GM15510 (cell line): ENCODE data around the gene L1TD1.

Experiments
- POLR2A ChIP-seq: IDR thresholded peaks from 3 replicates; pipeline ENCODE4 v1.6.1; 2011; ENCODE audit warnings: borderline replicate concordance; ENCODE audit not compliant: insufficient read length; ENCODE audit errors: extremely low read depth

The L1TD1 gene

GRCh38 chr1:62228136-62228882 is 33.7 kb downstream of the L1TD1 start:
- TF ChIP-seq POLR2A: no peak

GRCh38 chr1:62228883-62229187 is 34.2 kb downstream of the L1TD1 start:
- no peak for TF ChIP-seq POLR2A

GRCh38 chr1:62229468-62229867 is 34.8 kb downstream of the L1TD1 start:
- TF ChIP-seq POLR2A: no peak

GRCh38 chr1:62229932-62230331 is 35.3 kb downstream of the L1TD1 start:
- TF ChIP-seq POLR2A: no peak

GRCh38 chr1:62230718-62231117 is 36.1 kb downstream of the L1TD1 start:
- TF ChIP-seq POLR2A: no peak

GRCh38 chr1:62232871-62233278 is 38.2 kb downstream of the L1TD1 start:
- TF ChIP-seq POLR2A: no peak

- TF ChIP-seq POLR2A: no peak
These were observed 39.3 kb downstream of the L1TD1 start for GRCh38 chr1:62233926-62234450.

- no peak for TF ChIP-seq POLR2A
These were observed 40.0 kb downstream of the L1TD1 start for GRCh38 chr1:62234688-62235087.

- TF ChIP-seq POLR2A: no peak
These were observed 40.9 kb downstream of the L1TD1 start for GRCh38 chr1:62235576-62235975.

GRCh38 chr1:62237361-62237760 is 42.7 kb downstream of the L1TD1 start:
- no peak for TF ChIP-seq POLR2A

GRCh38 chr1:62237950-62238374 is 43.3 kb downstream of the L1TD1 start:
- TF ChIP-seq POLR2A: no peak

GRCh38 chr1:62238507-62238906 is 43.9 kb downstream of the L1TD1 start:
- TF ChIP-seq POLR2A: no peak

GRCh38 chr1:62240651-62241370 is 46.2 kb downstream of the L1TD1 start:
- no peak for TF ChIP-seq POLR2A

GRCh38 chr1:62241371-62242131 is 46.9 kb downstream of the L1TD1 start:
- TF ChIP-seq POLR2A: no peak

- TF ChIP-seq POLR2A: no peak
These were observed 50.6 kb downstream of the L1TD1 start for GRCh38 chr1:62245201-62245600.
